Keratinocyte (primary cell): Measurements from ENCODE around the gene SLC4A5.

Source experiments
- EZH2 ChIP-seq: IDR thresholded peaks from one replicate; pipeline ENCODE4 v1.6.1; 2012; ENCODE audit warnings: inconsistent platforms, mild to moderate bottlenecking, low read length, moderate library complexity
- TF ChIP-seq, protein P1 (sequence below), 3 experiments: IDR thresholded peaks in 1 of 3; conservative IDR thresholded peaks in 1 of 3; optimal IDR thresholded peaks in 1 of 3; 2 replicates in 2 of 3; 3 replicates in 1 of 3; pipeline versions ENCODE3 to v1.5.1; 2011; ENCODE audit warnings: low read length in 3 of 3, mild to moderate bottlenecking in 3 of 3, moderate library complexity in 2 of 3, control low read depth in 1 of 3, inconsistent platforms in 1 of 3; ENCODE audit not compliant: insufficient read depth in 2 of 3; ENCODE audit errors: extremely low read depth in 1 of 3

DNA sequence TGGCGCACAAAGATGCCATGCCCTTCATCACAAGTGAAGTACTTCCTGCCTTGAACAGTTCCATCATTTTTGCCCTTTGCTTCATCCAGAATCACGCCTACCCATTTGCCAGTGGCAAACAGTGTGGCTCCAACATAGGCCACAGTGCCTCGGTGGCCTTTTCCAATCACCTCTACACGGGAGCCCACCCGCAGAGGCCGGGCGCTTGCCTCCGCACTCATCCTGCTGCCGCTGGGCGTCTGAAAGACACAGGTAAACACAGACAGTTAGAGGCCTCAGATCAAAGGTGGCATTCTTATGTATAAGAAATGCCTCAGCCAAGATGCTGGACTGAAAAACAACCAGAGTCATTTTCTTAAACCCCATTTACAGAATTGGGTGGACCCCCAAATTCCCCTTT, 34.8 kb upstream of the SLC4A5 start:
- TF ChIP-seq, protein P1, sequence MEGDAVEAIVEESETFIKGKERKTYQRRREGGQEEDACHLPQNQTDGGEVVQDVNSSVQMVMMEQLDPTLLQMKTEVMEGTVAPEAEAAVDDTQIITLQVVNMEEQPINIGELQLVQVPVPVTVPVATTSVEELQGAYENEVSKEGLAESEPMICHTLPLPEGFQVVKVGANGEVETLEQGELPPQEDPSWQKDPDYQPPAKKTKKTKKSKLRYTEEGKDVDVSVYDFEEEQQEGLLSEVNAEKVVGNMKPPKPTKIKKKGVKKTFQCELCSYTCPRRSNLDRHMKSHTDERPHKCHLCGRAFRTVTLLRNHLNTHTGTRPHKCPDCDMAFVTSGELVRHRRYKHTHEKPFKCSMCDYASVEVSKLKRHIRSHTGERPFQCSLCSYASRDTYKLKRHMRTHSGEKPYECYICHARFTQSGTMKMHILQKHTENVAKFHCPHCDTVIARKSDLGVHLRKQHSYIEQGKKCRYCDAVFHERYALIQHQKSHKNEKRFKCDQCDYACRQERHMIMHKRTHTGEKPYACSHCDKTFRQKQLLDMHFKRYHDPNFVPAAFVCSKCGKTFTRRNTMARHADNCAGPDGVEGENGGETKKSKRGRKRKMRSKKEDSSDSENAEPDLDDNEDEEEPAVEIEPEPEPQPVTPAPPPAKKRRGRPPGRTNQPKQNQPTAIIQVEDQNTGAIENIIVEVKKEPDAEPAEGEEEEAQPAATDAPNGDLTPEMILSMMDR (optimal IDR thresholded peaks at IDR 0.05 in 1 of 3, IDR thresholded peaks at IDR 0.05 in 1 of 3, conservative IDR thresholded peaks at IDR 0.05 in 1 of 3; ENCODE audit: extremely low read depth in 1 of 3, insufficient read depth in 2 of 3, low read length in 3 of 3): no peak
- no peak for TF ChIP-seq EZH2
